ENCODE results near the gene SLC30A4. TPM values are rescaled to one million over a fixed set of nuclear protein-coding genes. Genes with fewer than 3 reads are reported as not detected.

The SLC30A4 gene
- total RNA-seq, 1 donor from 2014 or later: 2.8 TPM

DNA sequence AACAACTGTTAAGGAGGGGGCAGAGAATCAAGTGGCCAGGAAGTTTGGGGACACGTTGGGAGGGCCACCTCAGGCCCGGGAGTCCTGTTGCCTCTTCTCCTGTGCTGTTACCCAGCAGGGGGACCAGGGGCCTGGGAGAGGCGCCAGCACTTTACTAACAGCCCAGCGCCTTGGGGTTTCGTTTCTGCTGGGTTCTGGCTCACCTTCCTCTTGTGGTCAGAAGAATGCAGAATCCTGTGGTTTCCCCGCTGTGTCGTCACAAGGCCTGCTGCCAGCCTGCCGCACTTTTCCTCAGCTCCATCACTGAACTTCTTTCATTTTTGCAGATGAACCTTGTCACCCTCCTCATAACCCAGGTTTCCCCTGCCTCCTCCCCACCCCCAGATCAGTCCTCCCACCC lies 67.7 kb downstream of the SLC30A4 start:
- peak; percentile 49 for DNase-seq
- no peaks in the 10 kb centered on the region for H3K9me3 ChIP-seq (replicated peaks)
- H3K36me3 ChIP-seq: no peaks in the 10 kb centered on the region
- no peak for TF ChIP-seq CTCF (IDR thresholded peaks at IDR 0.05; ENCODE audit: borderline replicate concordance)
- intact Hi-C loops (cut with micrococcal nuclease): no loop called here
- peaks cover 11% of the 10 kb centered on the region for H3K27me3 ChIP-seq (ENCODE audit: low read depth)
- H3K4me1 ChIP-seq: peaks cover 4% of the 10 kb centered on the region
- no peak overlapping the region for H3K27ac ChIP-seq (replicated peaks)
- H3K4me3 ChIP-seq: no peak overlapping the region

GRCh38 chr15:45451265-45451664 lies 71.3 kb downstream of the SLC30A4 start:
- Histone ChIP-seq H3K9me3 (replicated peaks) (no peaks in the 10 kb centered on the region), H3K36me3 (no peaks in the 10 kb centered on the region), H3K4me1 (no peaks in the 10 kb centered on the region), H3K4me3 (no peak overlapping the region), H3K27me3 (ENCODE audit: low read depth) (peaks cover 24% of the 10 kb centered on the region), H3K27ac (replicated peaks) (no peak overlapping the region)
- no peak for TF ChIP-seq CTCF (IDR thresholded peaks at IDR 0.05; ENCODE audit: borderline replicate concordance)
- no peak for DNase-seq
- intact Hi-C loops (cut with micrococcal nuclease): no loop called here

GRCh38 chr15:45449916-45450867 lies 72.4 kb downstream of the SLC30A4 start:
- intact Hi-C loops (cut with micrococcal nuclease): no loop called here
- no peaks in the 10 kb centered on the region for H3K4me1 ChIP-seq
- H3K36me3 ChIP-seq: no peaks in the 10 kb centered on the region
- H3K4me3 ChIP-seq: no peak overlapping the region
- no peak overlapping the region for H3K27ac ChIP-seq (replicated peaks)
- no peaks in the 10 kb centered on the region for H3K9me3 ChIP-seq (replicated peaks)
- no peak for DNase-seq
- peaks cover 24% of the 10 kb centered on the region for H3K27me3 ChIP-seq (ENCODE audit: low read depth)
- TF ChIP-seq CTCF (IDR thresholded peaks at IDR 0.05; ENCODE audit: borderline replicate concordance): no peak

- H3K27ac ChIP-seq (replicated peaks): no peak overlapping the region
- no peaks in the 10 kb centered on the region for H3K4me1 ChIP-seq
- no peaks in the 10 kb centered on the region for H3K9me3 ChIP-seq (replicated peaks)
- TF ChIP-seq CTCF (IDR thresholded peaks at IDR 0.05; ENCODE audit: borderline replicate concordance): no peak
- DNase-seq: no peak
- intact Hi-C loops (cut with micrococcal nuclease): no loop called here
- H3K27me3 ChIP-seq (ENCODE audit: low read depth): peaks cover 24% of the 10 kb centered on the region
- no peaks in the 10 kb centered on the region for H3K36me3 ChIP-seq
- no peak overlapping the region for H3K4me3 ChIP-seq
Observed at GRCh38 chr15:45449395-45449794, 73.2 kb downstream of the SLC30A4 start.

GRCh38 chr15:45448066-45448915 lies 74.3 kb downstream of the SLC30A4 start:
- H3K4me3 ChIP-seq: no peak overlapping the region
- no peaks in the 10 kb centered on the region for H3K4me1 ChIP-seq
- no peak overlapping the region for H3K27ac ChIP-seq (replicated peaks)
- peaks cover 24% of the 10 kb centered on the region for H3K27me3 ChIP-seq (ENCODE audit: low read depth)
- TF ChIP-seq CTCF (IDR thresholded peaks at IDR 0.05; ENCODE audit: borderline replicate concordance): no peak
- no peaks in the 10 kb centered on the region for H3K9me3 ChIP-seq (replicated peaks)
- H3K36me3 ChIP-seq: no peaks in the 10 kb centered on the region
- intact Hi-C loops (cut with micrococcal nuclease): no loop called here
- no peak for DNase-seq

Data from left ventricle myocardium inferior (tissue), 1 donor.